HG03521 (cell line): Measurements from ENCODE around the gene WNT10A.

ENCODE experiments used
- ATAC-seq: cut with Tn5 transposase; IDR thresholded peaks from one replicate; pipeline ENCODE4 v1.9.1; 2021; ENCODE audit warnings: mild to moderate bottlenecking, moderate library complexity; ENCODE audit not compliant: unreplicated experiment

WNT10A gene

DNA sequence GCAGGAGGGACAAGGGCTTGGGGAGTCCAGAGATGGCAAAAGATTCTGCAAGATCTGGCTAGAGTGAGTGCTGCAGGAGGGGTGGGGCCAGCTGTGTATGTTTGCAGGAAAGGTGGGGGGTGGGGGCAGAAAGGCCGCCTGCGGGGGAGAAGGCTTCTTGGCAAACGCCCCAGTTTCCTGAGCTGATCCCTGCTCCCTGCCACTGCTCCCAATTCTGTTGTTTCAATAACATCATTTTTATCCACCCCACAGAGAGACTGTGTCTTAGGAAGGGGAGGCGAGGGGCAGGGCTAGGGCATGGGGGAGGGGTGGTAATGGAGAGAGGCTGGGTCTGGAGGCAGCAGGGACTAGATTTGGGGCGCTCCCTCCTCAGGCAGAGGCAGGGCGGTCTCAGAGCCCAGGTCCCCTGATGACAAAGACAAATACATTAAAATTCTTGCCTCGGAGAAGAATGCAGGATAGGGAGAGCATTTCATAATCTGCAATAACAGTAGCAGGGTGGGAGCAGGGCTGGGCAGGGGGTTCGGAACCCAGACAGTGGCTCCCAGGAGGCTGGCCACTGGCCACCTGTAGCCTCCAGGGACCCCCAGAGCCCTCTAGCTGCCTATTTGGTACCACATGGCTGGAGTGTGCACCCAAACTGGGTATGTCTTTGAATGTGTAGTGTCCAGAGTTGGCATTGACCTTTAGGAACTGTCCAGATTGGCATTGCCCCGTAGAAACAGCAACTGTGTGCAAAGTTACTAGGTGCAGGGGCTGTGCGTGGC lies 23.1 kb upstream of the WNT10A start:
- ATAC-seq: no peak

GRCh38 chr2:218858138-218858445 lies 22.6 kb upstream of the WNT10A start:
- no peak for ATAC-seq

- no peak for ATAC-seq
These were observed 21.7 kb upstream of the WNT10A start for GRCh38 chr2:218858671-218859555.

GRCh38 chr2:218859556-218859987 lies 21.1 kb upstream of the WNT10A start, which contains the start of gene WNT6:
Gene WNT6 (plus strand): TSS chr2:218859805. CDS start chr2:218860038, 233 bp downstream.
- ATAC-seq: no peak

GRCh38 chr2:218859988-218860831 lies 20.4 kb upstream of the WNT10A start:
- no peak for ATAC-seq

- no peak for ATAC-seq
These were observed 19.7 kb upstream of the WNT10A start for GRCh38 chr2:218860950-218861381.

DNA sequence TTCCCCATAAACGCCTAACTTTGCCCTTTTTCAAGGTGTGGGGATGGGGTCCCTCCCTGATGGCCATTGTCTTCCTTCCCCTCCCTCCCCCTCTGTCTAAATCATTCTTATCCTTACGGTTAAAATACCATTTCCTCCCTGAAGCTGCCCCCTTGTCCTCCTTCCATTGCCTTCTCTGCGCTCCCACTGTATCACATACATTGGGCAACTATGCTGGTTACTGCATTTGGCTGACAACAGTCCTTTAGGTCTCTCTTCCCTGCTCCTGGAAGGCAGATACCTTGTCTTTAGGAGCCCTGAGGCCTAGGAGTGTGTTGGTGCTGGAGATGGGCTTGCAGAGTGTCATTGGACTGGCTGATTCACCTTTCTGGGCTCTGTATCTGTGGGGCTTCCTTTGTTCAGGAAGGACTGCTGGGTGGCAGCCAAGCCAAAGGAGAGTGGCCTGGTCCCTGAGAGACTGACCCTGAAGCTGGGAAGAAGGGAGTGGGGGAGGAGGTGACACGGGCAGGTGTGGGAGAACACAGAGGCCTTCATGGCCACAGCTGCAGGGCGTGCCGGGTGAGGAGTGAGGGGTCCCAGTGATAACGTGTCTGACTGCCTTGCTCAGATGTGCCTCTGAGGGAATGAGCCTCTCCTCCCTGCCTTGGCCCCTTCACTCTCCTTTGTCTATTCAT lies 18.9 kb upstream of the WNT10A start:
- ATAC-seq: no peak

DNA sequence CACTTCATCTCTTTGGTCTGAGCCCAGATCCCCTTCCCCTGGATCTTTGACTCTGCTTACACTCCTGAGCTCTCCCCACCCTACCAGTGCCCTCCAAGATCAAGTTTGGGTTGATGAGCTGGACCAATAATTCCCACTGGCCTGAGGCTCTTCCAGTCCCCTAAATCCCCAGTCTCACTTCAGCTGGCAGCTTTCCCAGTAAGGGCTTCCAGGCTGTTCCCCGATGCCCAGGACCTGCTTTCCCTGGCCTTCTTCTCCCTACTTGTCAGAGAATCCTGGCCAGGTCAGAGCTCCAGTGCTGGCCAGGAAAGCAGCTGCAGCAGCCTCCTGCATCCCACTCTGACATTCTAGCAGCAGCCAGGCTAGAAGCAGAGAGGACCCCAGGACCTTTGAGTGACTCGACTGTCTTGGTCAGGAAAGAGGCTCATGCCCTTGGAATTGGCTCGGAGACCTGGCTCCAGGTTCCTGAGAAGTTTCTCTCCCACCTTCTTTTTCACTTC lies 17.6 kb upstream of the WNT10A start:
- ATAC-seq: no peak

GRCh38 chr2:218865396-218865795 lies 15.3 kb upstream of the WNT10A start:
- no peak for ATAC-seq

- ATAC-seq: no peak
These were observed 14.7 kb upstream of the WNT10A start for GRCh38 chr2:218865999-218866398.

GRCh38 chr2:218867900-218868299 lies 12.8 kb upstream of the WNT10A start:
- ATAC-seq: no peak

GRCh38 chr2:218869064-218869463 lies 11.6 kb upstream of the WNT10A start:
- ATAC-seq: no peak

DNA sequence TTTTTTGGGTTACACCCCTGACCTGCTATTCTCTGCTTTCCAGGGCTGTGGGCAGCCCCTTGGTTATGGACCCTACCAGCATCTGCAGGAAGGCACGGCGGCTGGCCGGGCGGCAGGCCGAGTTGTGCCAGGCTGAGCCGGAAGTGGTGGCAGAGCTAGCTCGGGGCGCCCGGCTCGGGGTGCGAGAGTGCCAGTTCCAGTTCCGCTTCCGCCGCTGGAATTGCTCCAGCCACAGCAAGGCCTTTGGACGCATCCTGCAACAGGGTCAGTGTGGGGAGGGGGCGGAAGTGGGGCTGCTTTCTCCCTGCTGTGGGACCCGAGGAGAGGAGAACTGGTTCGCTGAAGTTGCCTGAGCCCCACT lies 9.7 kb upstream of the WNT10A start:
- ATAC-seq: no peak

DNA sequence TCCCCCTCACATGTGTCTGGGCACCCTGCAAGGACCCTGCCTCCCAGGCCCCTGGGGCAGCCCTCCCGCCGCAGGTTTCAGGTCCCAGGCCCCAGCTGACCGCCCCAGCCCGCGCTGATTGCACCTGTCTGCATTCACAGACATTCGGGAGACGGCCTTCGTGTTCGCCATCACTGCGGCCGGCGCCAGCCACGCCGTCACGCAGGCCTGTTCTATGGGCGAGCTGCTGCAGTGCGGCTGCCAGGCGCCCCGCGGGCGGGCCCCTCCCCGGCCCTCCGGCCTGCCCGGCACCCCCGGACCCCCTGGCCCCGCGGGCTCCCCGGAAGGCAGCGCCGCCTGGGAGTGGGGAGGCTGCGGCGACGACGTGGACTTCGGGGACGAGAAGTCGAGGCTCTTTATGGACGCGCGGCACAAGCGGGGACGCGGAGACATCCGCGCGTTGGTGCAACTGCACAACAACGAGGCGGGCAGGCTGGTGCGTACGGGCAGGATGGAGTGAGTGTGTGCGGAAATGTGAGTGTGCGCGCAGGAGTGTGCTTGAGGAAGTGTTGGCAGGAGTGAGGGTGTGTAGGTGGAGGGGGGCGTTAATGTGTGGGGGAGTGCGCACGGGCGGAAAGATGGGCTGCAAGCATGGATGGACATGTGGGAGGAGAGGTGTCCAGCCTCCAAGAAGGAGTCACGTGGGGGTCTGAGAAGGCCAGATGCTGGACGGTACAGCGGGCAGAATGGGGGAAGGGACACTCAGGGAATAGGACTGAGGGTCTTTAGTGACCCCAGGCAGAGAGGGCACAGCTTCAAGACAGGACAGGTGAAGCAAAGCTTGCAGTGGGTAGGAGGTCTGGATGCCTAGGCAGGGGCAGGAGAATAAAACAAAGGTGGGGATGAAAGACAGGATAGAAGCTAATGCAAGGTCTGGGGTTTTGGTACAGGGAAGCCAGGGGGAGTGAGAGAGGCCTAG lies 9.0 kb upstream of the WNT10A start:
- ATAC-seq: no peak

DNA sequence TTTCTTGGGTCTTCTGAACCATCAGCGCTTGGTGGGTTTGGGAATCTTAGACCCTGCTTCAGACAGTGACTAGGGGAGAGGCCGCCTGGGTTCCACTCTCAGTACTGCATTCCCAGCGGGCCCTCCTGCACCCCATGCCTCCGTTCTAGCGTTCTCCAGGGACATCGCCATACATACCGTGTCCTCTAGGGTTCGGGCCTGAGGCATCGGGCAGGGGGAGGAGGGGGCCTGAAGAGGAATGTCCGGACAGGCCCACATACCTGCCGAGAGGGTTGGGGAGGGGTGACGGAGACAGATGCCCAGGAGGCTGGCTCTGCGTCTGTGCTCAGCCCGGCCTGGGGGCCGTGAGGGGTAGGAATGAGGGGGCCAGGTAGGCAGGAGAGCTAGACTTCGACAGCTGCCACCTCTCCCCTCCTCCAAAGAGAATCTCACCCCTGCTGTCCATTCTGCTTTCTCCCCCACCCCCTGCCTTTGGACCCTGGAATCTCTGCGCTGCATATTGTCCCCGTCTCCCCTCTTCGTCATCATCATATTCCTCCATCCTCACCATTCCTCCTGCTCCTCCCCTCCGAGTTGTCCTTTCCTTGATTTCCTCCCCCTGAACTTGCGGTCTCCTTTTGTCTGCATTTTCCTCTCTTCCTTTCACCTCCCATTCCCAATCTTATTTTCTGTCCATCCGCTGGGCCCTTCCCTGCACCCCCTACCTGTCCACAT lies 7.8 kb upstream of the WNT10A start:
- ATAC-seq: no peak

DNA sequence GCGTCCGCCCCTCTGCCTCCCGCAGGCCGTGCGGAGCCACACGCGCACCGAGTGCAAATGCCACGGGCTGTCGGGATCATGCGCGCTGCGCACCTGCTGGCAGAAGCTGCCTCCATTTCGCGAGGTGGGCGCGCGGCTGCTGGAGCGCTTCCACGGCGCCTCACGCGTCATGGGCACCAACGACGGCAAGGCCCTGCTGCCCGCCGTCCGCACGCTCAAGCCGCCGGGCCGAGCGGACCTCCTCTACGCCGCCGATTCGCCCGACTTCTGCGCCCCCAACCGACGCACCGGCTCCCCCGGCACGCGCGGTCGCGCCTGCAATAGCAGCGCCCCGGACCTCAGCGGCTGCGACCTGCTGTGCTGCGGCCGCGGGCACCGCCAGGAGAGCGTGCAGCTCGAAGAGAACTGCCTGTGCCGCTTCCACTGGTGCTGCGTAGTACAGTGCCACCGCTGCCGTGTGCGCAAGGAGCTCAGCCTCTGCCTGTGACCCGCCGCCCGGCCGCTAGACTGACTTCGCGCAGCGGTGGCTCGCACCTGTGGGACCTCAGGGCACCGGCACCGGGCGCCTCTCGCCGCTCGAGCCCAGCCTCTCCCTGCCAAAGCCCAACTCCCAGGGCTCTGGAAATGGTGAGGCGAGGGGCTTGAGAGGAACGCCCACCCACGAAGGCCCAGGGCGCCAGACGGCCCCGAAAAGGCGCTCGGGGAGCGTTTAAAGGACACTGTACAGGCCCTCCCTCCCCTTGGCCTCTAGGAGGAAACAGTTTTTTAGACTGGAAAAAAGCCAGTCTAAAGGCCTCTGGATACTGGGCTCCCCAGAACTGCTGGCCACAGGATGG lies 7.1 kb upstream of the WNT10A start:
- no peak for ATAC-seq

DNA sequence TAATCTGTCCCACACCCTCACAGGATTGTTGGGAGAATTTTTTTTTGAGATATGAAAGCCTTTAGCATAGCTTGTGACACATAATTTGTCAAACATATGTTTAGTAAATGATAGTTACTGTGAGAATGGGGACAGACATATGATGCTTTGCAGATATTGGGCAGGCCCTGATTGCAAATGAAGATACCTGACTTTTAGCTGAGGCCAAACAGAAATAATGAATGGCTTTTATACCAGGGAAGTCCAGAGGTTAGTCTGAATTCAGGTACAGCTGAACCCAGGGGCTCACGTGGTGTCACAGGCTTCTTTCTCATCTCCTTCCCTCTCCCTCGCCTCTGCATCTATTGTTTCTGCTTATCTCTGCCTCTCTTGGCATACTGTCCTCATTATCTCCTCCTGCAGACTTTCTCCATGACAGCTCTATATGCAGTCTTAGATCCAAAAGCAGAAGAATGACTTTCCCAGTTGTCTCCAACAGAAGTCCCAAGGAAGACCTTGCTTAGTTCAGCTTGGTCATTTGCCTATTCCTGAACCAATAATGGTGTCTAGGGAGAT lies 4.9 kb upstream of the WNT10A start:
- no peak for ATAC-seq
